Activated gamma-delta T cell treated with Interleukin-2 at 50 U/mL for 16 hours (primary cell): ENCODE data around the gene PSTK.

Experiments used
- DNase-seq: peaks from one replicate; pipeline ENCODE4 v3.0.0-alpha.2; 2020

Gene PSTK

GRCh38 chr10:123021517-123021916 lies 41.3 kb downstream of the PSTK start:
- no peak for DNase-seq

GRCh38 chr10:123024540-123024939 lies 44.3 kb downstream of the PSTK start:
- no peak for DNase-seq

GRCh38 chr10:123026302-123026701 lies 46.1 kb downstream of the PSTK start:
- DNase-seq = no peak

GRCh38 chr10:123027861-123028260 lies 47.7 kb downstream of the PSTK start:
- no peak for DNase-seq

- no peak for DNase-seq
Observed at GRCh38 chr10:123031124-123031523, 50.9 kb downstream of the PSTK start.

- DNase-seq = no peak
Observed at GRCh38 chr10:123034332-123034731, 54.1 kb downstream of the PSTK start.

GRCh38 chr10:123035467-123036086 lies 55.4 kb downstream of the PSTK start:
- DNase-seq = no peak

GRCh38 chr10:123038782-123039631 lies 58.8 kb downstream of the PSTK start:
- no peak for DNase-seq

- DNase-seq = no peak
Observed at GRCh38 chr10:123039632-123039930, 59.4 kb downstream of the PSTK start.
